ENCODE results near the gene ZNF768. TPM values are rescaled to one million over a fixed set of nuclear protein-coding genes. Genes with fewer than 3 reads are reported as not detected.

The ZNF768 gene
- total RNA-seq, 1 experiment from 2014 or later, result 48.8 TPM

- TF ChIP-seq CEBPB (IDR thresholded peaks at IDR 0.05; ENCODE audit: low read depth) (no peak), YY1 (IDR thresholded peaks at IDR 0.05; ENCODE audit: extremely low read depth, insufficient replicate concordance, low read depth, low read length) (peak; percentile 98)
- TF ChIP-seq, protein P1, sequence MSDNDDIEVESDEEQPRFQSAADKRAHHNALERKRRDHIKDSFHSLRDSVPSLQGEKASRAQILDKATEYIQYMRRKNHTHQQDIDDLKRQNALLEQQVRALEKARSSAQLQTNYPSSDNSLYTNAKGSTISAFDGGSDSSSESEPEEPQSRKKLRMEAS (IDR thresholded peaks at IDR 0.05), result peak; percentile 78
- TF ChIP-seq, protein P2, sequence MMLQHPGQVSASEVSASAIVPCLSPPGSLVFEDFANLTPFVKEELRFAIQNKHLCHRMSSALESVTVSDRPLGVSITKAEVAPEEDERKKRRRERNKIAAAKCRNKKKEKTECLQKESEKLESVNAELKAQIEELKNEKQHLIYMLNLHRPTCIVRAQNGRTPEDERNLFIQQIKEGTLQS (IDR thresholded peaks at IDR 0.05), result no peak
Measured at GRCh38 chr16:30571445-30572322, 45.3 kb upstream of the ZNF768 start, which contains the start of gene ZNF688 (continued).

- no peak for TF ChIP-seq TCF7L2 (IDR thresholded peaks at IDR 0.05; ENCODE audit: borderline replicate concordance, extremely low read depth, insufficient read depth, insufficient read length)
- no peak for TF ChIP-seq SRF (IDR thresholded peaks at IDR 0.05; ENCODE audit: low read depth)
- TF ChIP-seq POLR2AphosphoS5 (IDR thresholded peaks at IDR 0.05; ENCODE audit: low read depth, low read length), result no peak
- no peak for TF ChIP-seq EZH2phosphoT487 (IDR thresholded peaks at IDR 0.05; ENCODE audit: borderline replicate concordance)
- no peak for TF ChIP-seq JUND (IDR thresholded peaks at IDR 0.05)
- no peak for TF ChIP-seq SIN3A (IDR thresholded peaks at IDR 0.05; ENCODE audit: low read depth)
- no peak for TF ChIP-seq EGR1 (IDR thresholded peaks at IDR 0.05; ENCODE audit: low read depth)
- TF ChIP-seq EZH2 (IDR thresholded peaks at IDR 0.05), result no peak
- H3K79me2 ChIP-seq (ENCODE audit: insufficient read depth, low read length), result no peaks in the 10 kb centered on the region
- peaks cover 9 to 39% of the 10 kb centered on the region in 2 experiments; a peak in 3 of 4 replicates for H3K4me1 ChIP-seq (ENCODE audit: control insufficient read depth in 1 of 2, insufficient read depth in 2 of 2, low read length in 2 of 2)
- H3K27ac ChIP-seq (ENCODE audit: low read depth, low read length), result peak overlapping the region; percentile 87
- H3K9me2 ChIP-seq (ENCODE audit: insufficient read depth), result no peaks in the 10 kb centered on the region
- ChIA-PET CTCF (interaction anchor here (1.5 to 1.9 kb wide), 2 partner anchors 12 to 141 kb away, joined by 4 to 8 read pairs; partner anchors contain the start of genes DCTPP1 and ZNF764), POLR2A (interaction anchor here (2.5 kb wide), 1 partner anchor 13 kb away, joined by 21 read pairs; the partner anchor contains the start of gene ZNF764), RAD21 (ENCODE audit: low non-redundant PET in 1 of 2, low total read pairs in 2 of 2, uncharacterized antibody in 2 of 2, unreplicated experiment in 2 of 2) (interaction anchor here in 1 of 2 experiments (1.9 kb wide), 1 partner anchor 141 kb away, joined by 5 read pairs; the partner anchor contains the start of gene DCTPP1)
- H4K20me1 ChIP-seq (ENCODE audit: insufficient read depth), result no peaks in the 10 kb centered on the region
- H3K9me3 ChIP-seq (ENCODE audit: control insufficient read depth in 1 of 2, insufficient read depth in 1 of 2, low read depth in 1 of 2, low read length in 2 of 2), result no peaks in the 10 kb centered on the region
- H3K36me3 ChIP-seq (ENCODE audit: control insufficient read depth in 1 of 2, insufficient read depth in 2 of 2, low read length in 2 of 2), result no peaks in the 10 kb centered on the region
- peak overlapping the region; percentile 78 for H3K9ac ChIP-seq (ENCODE audit: low read length)
- intact Hi-C loops (cut with micrococcal nuclease), result loop anchor here (5.0 kb wide), 1 partner anchor 56 kb away; no protein-coding TSS in a partner anchor
- ATAC-seq (no peak), DNase-seq (ENCODE audit: low read depth, low spot score) (no peak)
- no peaks in the 10 kb centered on the region for H3K27me3 ChIP-seq (ENCODE audit: insufficient read depth, low read length)
- H3K4me2 ChIP-seq (ENCODE audit: low read length), result peak overlapping the region; percentile 98
- H3K4me3 ChIP-seq (replicated peaks in 1 of 2; ENCODE audit: low read depth in 1 of 2, low read length in 2 of 2), result peak overlapping the region; percentile 83 to 90
- TSS peak; percentile 63 for BruUV-seq (replicated peaks)
- no peak overlapping the region for H2AFZ ChIP-seq (ENCODE audit: low read depth, low read length, poor library complexity, severe bottlenecking)
Measured at GRCh38 chr16:30570636-30571444, 44.5 kb upstream of the ZNF768 start.
